Sigmoid colon (tissue), 7 donors: ENCODE results near the gene TAS2R16. TPM values are rescaled to one million over a fixed set of nuclear protein-coding genes. Genes with fewer than 3 reads are reported as not detected.

Source experiments
- DNase-seq: peaks from one replicate; pipeline ENCODE4 v3.0.0-alpha.2; 2019
- H3K27ac ChIP-seq, 4 donors: fragments of 200-600 bp; sonication (generic); one replicate each; pipeline ENCODE4 v1.5.1; 2016 to 2019; ENCODE audit warnings: mild to moderate bottlenecking in 1 of 4
- H3K27me3 ChIP-seq, 3 donors: fragments of 200-600 bp; sonication (generic); one replicate each; pipeline ENCODE4 v1.5.1; 2019; ENCODE audit warnings: mild to moderate bottlenecking in 1 of 3
- H3K36me3 ChIP-seq, 4 donors: fragments of 200-600 bp; sonication (generic); one replicate each; pipeline ENCODE4 v1.5.1; 2016 to 2019
- H3K4me1 ChIP-seq, 4 donors: fragments of 200-600 bp; sonication (generic); one replicate each; pipeline ENCODE4 v1.5.1; 2017 to 2019
- H3K4me3 ChIP-seq, 4 donors: fragments of 200-600 bp; sonication (generic); one replicate each; pipeline ENCODE4 v1.5.1; 2017 to 2019; ENCODE audit warnings: mild to moderate bottlenecking in 2 of 4, moderate library complexity in 1 of 4
- H3K9me3 ChIP-seq, 4 donors: fragments of 200-600 bp in 3 of 4; sonication (generic) in 3 of 4; one replicate each; pipeline versions ENCODE4 v1.5.1 to v1.6.1; 2013 to 2019
- EP300 ChIP-seq, 4 donors: sonication (generic); formaldehyde crosslinking; IDR thresholded peaks; one replicate each; pipeline ENCODE4 v1.6.1; 2017; ENCODE audit warnings: antibody characterized with exemption in 4 of 4
- POLR2A ChIP-seq, 2 donors: fragments of 450-650 bp; IDR thresholded peaks; one replicate each; pipeline ENCODE4 v1.6.1; 2016; ENCODE audit warnings: antibody characterized with exemption in 2 of 2, mild to moderate bottlenecking in 2 of 2, moderate library complexity in 2 of 2
- POLR2AphosphoS5 ChIP-seq, 4 donors: sonication (generic); formaldehyde crosslinking; IDR thresholded peaks; one replicate each; pipeline ENCODE4 v1.6.1; 2017; ENCODE audit warnings: antibody characterized with exemption in 4 of 4
- WGBS, 2 donors: extraction: QIAGEN DNeasy Blood & Tissue Kit; methylation state at CpG; one replicate each; pipeline ENCODE4 v1.1.7; 2013; 5-methylcytosine and 5-hydroxymethylcytosine counted together
- intact Hi-C: fragments of 100-400 bp; cut with DNase I; formaldehyde crosslinking; loops from one replicate; pipeline ENCODE4 v1.15.1; 2023
- polyA plus RNA-seq, 3 donors: library from polyadenylated mRNA; stranded (reverse); fragments of 200-250 nt; gene quantifications; one replicate each; pipeline ENCODE4 v1.2.3, GENCODE V29; 2013
- total RNA-seq, 4 donors: library from RNA; depleted of rRNA; stranded (reverse); fragments of >200 nt; gene quantifications; one replicate each; pipeline ENCODE4 v1.1.0, GENCODE V29; 2016
- TF ChIP-seq, protein P1 (sequence below), 4 experiments: fragments of 450-650 bp in 3 of 4; fragments of 200-600 bp in 1 of 4; IDR thresholded peaks; one replicate each; pipeline ENCODE4 v1.5.1; 2016 to 2019; ENCODE audit warnings: antibody characterized with exemption in 4 of 4, mild to moderate bottlenecking in 3 of 4, moderate library complexity in 2 of 4
- donor health status: healthy with polysubstance abuse.
- donor health status: Bipolar disorder and iron deficiency.
- donor health status: healthy.

TAS2R16 gene
- total and polyA plus RNA-seq, 7 donors, result not detected

DNA sequence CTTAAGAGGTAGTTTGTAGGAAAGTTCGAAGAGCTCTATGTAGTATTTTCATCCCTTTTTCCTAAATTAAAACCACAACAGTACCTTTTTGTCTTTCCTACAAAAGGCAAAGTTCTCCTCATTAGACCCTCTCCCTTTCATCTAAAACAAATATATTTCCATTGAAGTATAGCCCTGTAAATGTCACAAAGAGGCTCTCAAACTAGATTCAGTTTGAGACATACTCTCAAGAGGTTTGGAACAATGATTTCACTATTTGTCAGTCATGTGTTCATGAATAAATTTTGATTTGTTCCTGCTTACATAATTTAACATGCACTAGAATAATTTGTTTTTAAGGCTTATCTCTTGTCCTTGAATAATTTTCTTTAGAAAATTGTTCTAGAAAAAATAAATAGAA is 12.2 kb downstream of the TAS2R16 start:
- Histone ChIP-seq H3K36me3 (no peaks in the 10 kb centered on the region), H3K27ac (no peak overlapping the region), H3K9me3 (no peaks in the 10 kb centered on the region), H3K27me3 (no peaks in the 10 kb centered on the region), H3K4me3 (no peak overlapping the region), H3K4me1 (no peaks in the 10 kb centered on the region)
- DNase-seq, result no peak
- WGBS, 2 donors, result 72 to 75% methylated on average over 1 of the region's 1 CpG
- intact Hi-C loops, result no loop called here
- TF ChIP-seq EP300 (IDR thresholded peaks at IDR 0.05), result no peak
- no peak for TF ChIP-seq POLR2A (IDR thresholded peaks at IDR 0.05)
- TF ChIP-seq, protein P1, sequence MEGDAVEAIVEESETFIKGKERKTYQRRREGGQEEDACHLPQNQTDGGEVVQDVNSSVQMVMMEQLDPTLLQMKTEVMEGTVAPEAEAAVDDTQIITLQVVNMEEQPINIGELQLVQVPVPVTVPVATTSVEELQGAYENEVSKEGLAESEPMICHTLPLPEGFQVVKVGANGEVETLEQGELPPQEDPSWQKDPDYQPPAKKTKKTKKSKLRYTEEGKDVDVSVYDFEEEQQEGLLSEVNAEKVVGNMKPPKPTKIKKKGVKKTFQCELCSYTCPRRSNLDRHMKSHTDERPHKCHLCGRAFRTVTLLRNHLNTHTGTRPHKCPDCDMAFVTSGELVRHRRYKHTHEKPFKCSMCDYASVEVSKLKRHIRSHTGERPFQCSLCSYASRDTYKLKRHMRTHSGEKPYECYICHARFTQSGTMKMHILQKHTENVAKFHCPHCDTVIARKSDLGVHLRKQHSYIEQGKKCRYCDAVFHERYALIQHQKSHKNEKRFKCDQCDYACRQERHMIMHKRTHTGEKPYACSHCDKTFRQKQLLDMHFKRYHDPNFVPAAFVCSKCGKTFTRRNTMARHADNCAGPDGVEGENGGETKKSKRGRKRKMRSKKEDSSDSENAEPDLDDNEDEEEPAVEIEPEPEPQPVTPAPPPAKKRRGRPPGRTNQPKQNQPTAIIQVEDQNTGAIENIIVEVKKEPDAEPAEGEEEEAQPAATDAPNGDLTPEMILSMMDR (IDR thresholded peaks at IDR 0.05), result no peak
- no peak for TF ChIP-seq POLR2AphosphoS5 (IDR thresholded peaks at IDR 0.05)

DNA sequence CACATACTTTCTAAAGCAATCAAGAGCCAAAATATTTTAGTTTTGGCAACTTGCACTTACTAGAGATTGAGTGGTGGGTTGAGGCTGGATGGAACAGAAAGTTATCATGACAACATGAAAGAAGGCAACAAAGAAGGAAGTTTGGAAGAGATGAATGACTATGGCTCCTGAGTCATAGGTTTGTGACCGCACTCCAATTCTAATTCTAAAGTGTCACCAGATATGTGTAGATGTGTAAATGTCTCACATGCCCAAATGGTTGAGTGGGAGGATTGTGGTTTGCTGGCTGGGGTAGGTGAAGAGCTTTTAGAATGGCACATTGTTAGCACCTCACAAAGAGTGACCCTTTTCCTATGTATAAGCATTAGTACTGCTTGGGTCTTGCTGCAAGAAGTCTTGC is 20.2 kb downstream of the TAS2R16 start:
- Histone ChIP-seq H3K4me1 (no peaks in the 10 kb centered on the region), H3K27me3 (no peaks in the 10 kb centered on the region), H3K36me3 (no peaks in the 10 kb centered on the region), H3K4me3 (no peak overlapping the region), H3K9me3 (no peaks in the 10 kb centered on the region), H3K27ac (no peak overlapping the region)
- intact Hi-C loops, result no loop called here
- TF ChIP-seq POLR2A (IDR thresholded peaks at IDR 0.05), result no peak
- WGBS, 2 donors, result 84 to 96% methylated on average over 1 of the region's 1 CpG
- no peak for DNase-seq

DNA sequence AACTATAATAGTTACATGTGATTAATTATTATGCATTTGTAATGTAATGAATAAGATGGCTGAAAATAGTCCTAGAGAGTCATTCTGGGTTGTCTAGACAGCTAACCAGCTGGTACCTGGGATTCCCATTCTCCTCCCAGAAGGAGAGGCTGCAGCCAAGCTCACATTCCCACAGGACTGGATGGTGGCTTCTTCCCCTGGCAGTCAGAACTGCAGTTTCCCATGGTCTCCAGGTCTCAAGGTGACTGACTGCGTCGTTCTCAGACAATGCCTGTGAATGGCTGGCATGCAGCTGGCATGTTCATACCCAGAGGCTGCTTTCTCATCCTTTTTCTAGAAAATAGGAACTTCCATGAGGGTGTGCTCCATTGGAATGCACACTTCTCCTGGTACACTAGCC is 21.3 kb downstream of the TAS2R16 start:
- no peaks in the 10 kb centered on the region for H3K27me3 ChIP-seq
- no peaks in the 10 kb centered on the region for H3K4me1 ChIP-seq
- no peak overlapping the region for H3K4me3 ChIP-seq
- no peak for DNase-seq
- no peak overlapping the region for H3K27ac ChIP-seq
- no peaks in the 10 kb centered on the region for H3K9me3 ChIP-seq
- TF ChIP-seq, protein P1 (IDR thresholded peaks at IDR 0.05), result no peak
- TF ChIP-seq POLR2A (IDR thresholded peaks at IDR 0.05) (no peak), EP300 (IDR thresholded peaks at IDR 0.05) (no peak), POLR2AphosphoS5 (IDR thresholded peaks at IDR 0.05) (no peak)
- no peaks in the 10 kb centered on the region for H3K36me3 ChIP-seq
- 77 to 90% methylated on average over 2 of the region's 2 CpGs for WGBS, 2 donors
- intact Hi-C loops, result no loop called here

DNA sequence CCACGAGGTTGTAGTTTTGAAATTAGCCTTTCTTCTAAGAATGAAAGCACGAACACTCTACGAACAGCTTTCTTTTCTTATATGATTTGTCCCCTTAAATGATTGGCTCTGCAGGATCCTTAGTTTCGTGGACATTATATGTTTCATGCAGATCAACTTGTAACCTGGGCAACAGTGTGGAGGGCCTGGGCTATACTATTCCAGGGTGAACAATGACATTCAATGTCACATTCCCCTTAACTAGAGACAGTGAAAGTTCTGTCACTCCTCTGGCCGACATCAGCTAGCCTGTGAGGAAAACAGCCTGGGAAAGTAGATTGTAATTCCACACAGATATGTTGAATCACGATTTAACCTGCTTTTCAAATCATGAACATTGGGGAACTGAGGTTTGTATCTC is 23.4 kb downstream of the TAS2R16 start:
- no peaks in the 10 kb centered on the region for H3K27me3 ChIP-seq
- 65 to 77% methylated on average over 6 of the region's 6 CpGs for WGBS, 2 donors
- no peak for DNase-seq
- TF ChIP-seq POLR2AphosphoS5 (IDR thresholded peaks at IDR 0.05) (no peak), POLR2A (IDR thresholded peaks at IDR 0.05) (no peak), EP300 (IDR thresholded peaks at IDR 0.05) (no peak)
- TF ChIP-seq, protein P1 (IDR thresholded peaks at IDR 0.05), result no peak
- H3K27ac ChIP-seq, result no peak overlapping the region
- intact Hi-C loops, result no loop called here
- no peak overlapping the region for H3K4me3 ChIP-seq
- H3K36me3 ChIP-seq, result no peaks in the 10 kb centered on the region
- no peaks in the 10 kb centered on the region for H3K9me3 ChIP-seq
- H3K4me1 ChIP-seq, result no peaks in the 10 kb centered on the region

DNA sequence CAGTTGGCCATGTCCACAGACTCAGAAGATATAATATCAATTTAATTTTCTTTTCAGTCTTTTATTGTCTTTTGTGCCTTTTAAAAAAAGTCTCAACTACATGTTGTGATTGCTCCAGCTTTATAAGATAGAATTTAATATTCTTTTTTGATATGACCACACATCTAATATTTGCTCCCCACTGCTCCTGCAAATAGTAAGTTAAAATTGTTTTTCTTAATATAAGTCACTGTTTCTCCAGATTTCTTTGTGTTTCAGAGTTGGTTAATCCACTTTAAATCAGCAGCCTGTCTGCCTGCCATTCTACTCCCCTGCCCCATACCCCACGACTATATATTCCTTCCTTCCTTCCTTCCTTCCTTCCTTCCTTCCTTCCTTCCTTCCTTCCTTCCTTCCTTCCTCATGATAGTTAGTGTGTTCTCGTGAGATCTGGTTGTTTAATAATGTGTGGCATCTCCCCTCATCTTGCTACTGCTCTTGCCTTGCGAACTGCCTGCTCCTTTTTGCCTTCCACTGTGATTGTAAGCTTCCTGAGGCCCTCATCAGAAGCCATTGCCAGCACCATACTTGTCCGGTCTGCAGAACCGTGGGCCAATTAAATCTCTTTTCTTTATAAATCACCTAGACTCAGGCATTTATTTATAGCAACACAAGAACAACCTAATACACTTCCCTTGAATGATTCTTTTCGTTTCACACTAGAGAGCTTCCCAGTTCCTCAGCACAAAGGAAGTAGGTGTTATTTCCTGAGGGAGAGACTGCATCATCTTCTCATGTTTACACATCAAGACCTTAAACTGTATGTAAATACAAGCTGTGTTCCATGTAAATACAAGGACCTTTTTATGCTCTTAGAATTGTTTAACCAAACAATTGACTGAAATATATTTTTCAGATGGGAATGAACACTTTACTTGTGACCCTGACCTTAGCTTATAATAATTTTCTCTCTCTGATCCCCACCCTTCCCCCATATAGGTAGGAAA is 24.5 kb downstream of the TAS2R16 start:
- WGBS, 2 donors, result 33 to 54% methylated on average over 6 of the region's 6 CpGs

More for the DNA sequence above, 24.5 kb downstream of the TAS2R16 start:
- intact Hi-C loops, result no loop called here
- Histone ChIP-seq H3K4me1 (no peaks in the 10 kb centered on the region), H3K27me3 (no peaks in the 10 kb centered on the region), H3K27ac (no peak overlapping the region), H3K4me3 (no peak overlapping the region), H3K36me3 (no peaks in the 10 kb centered on the region), H3K9me3 (no peaks in the 10 kb centered on the region)
- no peak for TF ChIP-seq POLR2AphosphoS5 (IDR thresholded peaks at IDR 0.05)
- TF ChIP-seq EP300 (IDR thresholded peaks at IDR 0.05), result no peak
- TF ChIP-seq POLR2A (IDR thresholded peaks at IDR 0.05), result no peak
- TF ChIP-seq, protein P1 (IDR thresholded peaks at IDR 0.05), result no peak
- no peak for DNase-seq
